ENCODE results near the gene NDUFA5.

DNA sequence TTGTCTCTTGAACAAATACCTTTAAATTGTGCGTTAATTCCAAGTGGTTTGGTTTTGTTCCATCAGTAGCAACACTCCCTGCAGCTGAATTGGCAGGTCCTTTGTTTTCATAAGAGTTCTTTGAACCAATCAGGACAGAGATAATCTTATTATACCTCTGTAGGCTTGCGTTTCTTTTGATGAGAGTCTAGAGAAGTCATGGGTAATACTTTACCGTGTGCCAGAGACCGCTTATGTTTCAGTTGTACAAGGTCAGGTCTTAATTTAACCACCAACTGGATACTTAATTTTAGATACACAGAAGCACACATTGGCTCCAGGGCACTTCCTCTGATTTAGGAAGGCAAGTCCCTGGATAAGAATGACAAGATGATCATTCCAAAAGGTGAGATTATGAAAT, 43.9 kb upstream of the NDUFA5 start, which contains the start of gene ASB15:
- TF ChIP-seq, protein P1, sequence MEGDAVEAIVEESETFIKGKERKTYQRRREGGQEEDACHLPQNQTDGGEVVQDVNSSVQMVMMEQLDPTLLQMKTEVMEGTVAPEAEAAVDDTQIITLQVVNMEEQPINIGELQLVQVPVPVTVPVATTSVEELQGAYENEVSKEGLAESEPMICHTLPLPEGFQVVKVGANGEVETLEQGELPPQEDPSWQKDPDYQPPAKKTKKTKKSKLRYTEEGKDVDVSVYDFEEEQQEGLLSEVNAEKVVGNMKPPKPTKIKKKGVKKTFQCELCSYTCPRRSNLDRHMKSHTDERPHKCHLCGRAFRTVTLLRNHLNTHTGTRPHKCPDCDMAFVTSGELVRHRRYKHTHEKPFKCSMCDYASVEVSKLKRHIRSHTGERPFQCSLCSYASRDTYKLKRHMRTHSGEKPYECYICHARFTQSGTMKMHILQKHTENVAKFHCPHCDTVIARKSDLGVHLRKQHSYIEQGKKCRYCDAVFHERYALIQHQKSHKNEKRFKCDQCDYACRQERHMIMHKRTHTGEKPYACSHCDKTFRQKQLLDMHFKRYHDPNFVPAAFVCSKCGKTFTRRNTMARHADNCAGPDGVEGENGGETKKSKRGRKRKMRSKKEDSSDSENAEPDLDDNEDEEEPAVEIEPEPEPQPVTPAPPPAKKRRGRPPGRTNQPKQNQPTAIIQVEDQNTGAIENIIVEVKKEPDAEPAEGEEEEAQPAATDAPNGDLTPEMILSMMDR (optimal IDR thresholded peaks at IDR 0.05 in 1 of 3, IDR thresholded peaks at IDR 0.05 in 1 of 3, conservative IDR thresholded peaks at IDR 0.05 in 1 of 3; ENCODE audit: extremely low read depth in 1 of 3, insufficient read depth in 2 of 3, low read length in 3 of 3): no peak
- TF ChIP-seq EZH2 (IDR thresholded peaks at IDR 0.05; ENCODE audit: low read length): no peak
